Progenitor cell of endocrine pancreas (in vitro differentiated cells): ENCODE data around the gene MKNK1. TPM values are rescaled to one million over a fixed set of nuclear protein-coding genes. Genes with fewer than 3 reads are reported as not detected.

Experiments used
- DNase-seq: peaks from one replicate; pipeline ENCODE4 v3.0.0; 2021; ENCODE audit warnings: low spot score; ENCODE audit not compliant: unreplicated experiment
- H3K27ac Mint-ChIP-seq: 2 replicates; pipeline ENCODE4 v1.8.0; 2021; ENCODE audit warnings: mild to moderate bottlenecking, moderate library complexity, mixed read lengths
- H3K27me3 Mint-ChIP-seq: 2 replicates; pipeline ENCODE4 v1.8.0; 2021; ENCODE audit warnings: mixed read lengths
- H3K36me3 Mint-ChIP-seq: 2 replicates; pipeline ENCODE4 v1.8.0; 2022; ENCODE audit warnings: mixed read lengths; ENCODE audit not compliant: insufficient read depth
- H3K4me1 Mint-ChIP-seq: 2 replicates; pipeline ENCODE4 v1.8.0; 2021; ENCODE audit warnings: low read depth, mixed read lengths
- H3K4me3 Mint-ChIP-seq: 2 replicates; pipeline ENCODE4 v1.8.0; 2021; ENCODE audit warnings: low read depth, mild to moderate bottlenecking, moderate library complexity, mixed read lengths
- H3K9me3 Mint-ChIP-seq: 2 replicates; pipeline ENCODE4 v1.8.0; 2021; ENCODE audit warnings: low read depth, mixed read lengths
- total RNA-seq: library from RNA; stranded (reverse); gene quantifications from 2 replicates; pipeline ENCODE4 v1.2.1, GENCODE V29; 2021
- TF ChIP-seq, protein P1 (sequence below): fragments of 200-600 bp; sonication (generic); IDR thresholded peaks from one replicate; pipeline ENCODE4 v1.5.0; 2021; ENCODE audit warnings: antibody characterized with exemption, mild to moderate bottlenecking; ENCODE audit not compliant: unreplicated experiment

Gene MKNK1
- total RNA-seq, 1 donor from 2014 or later: 29.3 TPM

DNA sequence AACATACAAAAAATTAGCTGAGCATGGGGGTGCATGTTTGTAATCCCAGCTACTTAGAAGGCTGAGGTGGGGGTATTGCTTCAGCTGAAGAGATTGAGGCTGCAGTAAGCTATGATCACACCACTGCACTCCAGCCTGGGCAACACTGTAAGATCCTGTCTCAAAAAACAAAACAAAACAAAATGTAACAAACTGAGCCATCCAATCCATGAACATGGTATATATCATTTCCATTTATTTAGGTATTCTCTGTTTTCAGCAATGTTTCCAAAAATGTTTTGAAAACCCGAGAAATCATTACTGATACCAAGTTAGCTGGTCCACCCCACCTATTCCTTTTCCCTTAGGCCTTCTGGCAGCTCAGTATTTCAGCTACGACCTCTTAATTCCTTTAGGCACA is 45.7 kb upstream of the MKNK1 start:
- H3K36me3 Mint-ChIP-seq: peaks cover 46% of the 10 kb centered on the region
- H3K4me1 Mint-ChIP-seq: no peaks in the 10 kb centered on the region
- no peaks in the 10 kb centered on the region for H3K27me3 Mint-ChIP-seq
- H3K9me3 Mint-ChIP-seq: peaks cover 6% of the 10 kb centered on the region
- no peak overlapping the region for H3K4me3 Mint-ChIP-seq
- TF ChIP-seq, protein P1, sequence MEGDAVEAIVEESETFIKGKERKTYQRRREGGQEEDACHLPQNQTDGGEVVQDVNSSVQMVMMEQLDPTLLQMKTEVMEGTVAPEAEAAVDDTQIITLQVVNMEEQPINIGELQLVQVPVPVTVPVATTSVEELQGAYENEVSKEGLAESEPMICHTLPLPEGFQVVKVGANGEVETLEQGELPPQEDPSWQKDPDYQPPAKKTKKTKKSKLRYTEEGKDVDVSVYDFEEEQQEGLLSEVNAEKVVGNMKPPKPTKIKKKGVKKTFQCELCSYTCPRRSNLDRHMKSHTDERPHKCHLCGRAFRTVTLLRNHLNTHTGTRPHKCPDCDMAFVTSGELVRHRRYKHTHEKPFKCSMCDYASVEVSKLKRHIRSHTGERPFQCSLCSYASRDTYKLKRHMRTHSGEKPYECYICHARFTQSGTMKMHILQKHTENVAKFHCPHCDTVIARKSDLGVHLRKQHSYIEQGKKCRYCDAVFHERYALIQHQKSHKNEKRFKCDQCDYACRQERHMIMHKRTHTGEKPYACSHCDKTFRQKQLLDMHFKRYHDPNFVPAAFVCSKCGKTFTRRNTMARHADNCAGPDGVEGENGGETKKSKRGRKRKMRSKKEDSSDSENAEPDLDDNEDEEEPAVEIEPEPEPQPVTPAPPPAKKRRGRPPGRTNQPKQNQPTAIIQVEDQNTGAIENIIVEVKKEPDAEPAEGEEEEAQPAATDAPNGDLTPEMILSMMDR: no peak
- no peak for DNase-seq
- H3K27ac Mint-ChIP-seq: no peak overlapping the region

DNA sequence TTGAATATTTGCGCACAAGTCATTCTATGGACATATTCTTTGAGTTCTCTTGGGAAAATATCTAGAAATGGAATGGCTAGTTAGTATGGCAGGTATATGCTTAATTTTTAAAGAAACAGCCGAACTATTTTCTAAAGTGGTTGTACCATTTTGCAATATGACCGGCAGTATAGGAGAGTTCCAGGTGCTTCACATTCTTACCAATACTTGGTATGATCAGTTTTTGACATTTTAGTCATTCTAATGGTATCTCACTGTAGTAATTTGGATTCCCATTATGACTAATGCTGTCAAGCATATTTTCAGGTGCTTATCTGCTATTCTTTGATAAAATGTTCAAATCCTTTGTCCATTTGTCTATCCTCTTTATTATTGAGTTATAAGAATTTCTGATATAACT is 43.5 kb upstream of the MKNK1 start:
- DNase-seq: no peak
- no peak overlapping the region for H3K27ac Mint-ChIP-seq
- H3K27me3 Mint-ChIP-seq: no peaks in the 10 kb centered on the region
- no peaks in the 10 kb centered on the region for H3K4me1 Mint-ChIP-seq
- peaks cover 43% of the 10 kb centered on the region for H3K36me3 Mint-ChIP-seq
- no peak overlapping the region for H3K4me3 Mint-ChIP-seq
- TF ChIP-seq, protein P1: no peak
- peaks cover 6% of the 10 kb centered on the region for H3K9me3 Mint-ChIP-seq

DNA sequence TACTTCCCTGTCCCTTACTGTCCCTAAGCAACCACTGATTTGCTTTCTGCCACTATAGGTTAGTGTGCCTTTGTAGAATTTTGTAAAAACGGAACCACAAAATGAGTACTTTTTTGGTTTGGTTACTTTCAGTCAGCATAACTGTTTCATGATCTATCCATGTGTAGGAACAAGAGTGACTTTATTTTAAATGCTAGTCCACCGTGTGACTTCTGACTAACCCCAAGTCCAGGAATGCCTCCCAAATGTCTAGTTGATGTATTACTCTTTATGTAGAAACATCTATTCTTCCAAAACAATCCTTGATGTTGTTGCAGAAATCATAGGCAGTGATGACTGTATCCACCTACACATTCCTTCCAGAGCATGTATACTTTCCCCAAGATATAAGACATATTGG is 42.8 kb upstream of the MKNK1 start:
- Mint-ChIP-seq H3K27ac (no peak overlapping the region), H3K4me1 (no peaks in the 10 kb centered on the region), H3K36me3 (peaks cover 43% of the 10 kb centered on the region), H3K9me3 (peaks cover 6% of the 10 kb centered on the region), H3K4me3 (no peak overlapping the region), H3K27me3 (no peaks in the 10 kb centered on the region)
- TF ChIP-seq, protein P1: no peak
- no peak for DNase-seq

DNA sequence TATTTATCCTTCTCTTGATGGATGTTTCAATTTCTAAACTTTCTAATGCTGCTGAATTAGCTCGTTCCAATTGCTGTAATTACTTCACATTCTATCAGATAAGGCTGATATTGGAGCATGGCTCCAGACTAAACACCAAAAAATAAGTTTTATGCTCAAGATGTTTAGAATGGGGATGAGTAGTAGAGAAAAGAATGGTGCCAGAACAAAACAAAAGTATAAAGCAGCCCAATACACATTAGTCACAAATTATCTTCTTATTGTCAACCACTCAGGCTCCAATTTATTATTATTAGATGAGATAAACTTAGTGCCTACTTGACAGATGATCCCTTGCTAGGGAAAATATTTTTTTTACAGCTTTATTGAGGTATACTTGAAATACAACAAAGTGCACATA is 42.3 kb upstream of the MKNK1 start:
- peaks cover 44% of the 10 kb centered on the region for H3K36me3 Mint-ChIP-seq
- DNase-seq: no peak
- TF ChIP-seq, protein P1: no peak
- H3K4me1 Mint-ChIP-seq: no peaks in the 10 kb centered on the region
- no peak overlapping the region for H3K27ac Mint-ChIP-seq
- peaks cover 6% of the 10 kb centered on the region for H3K9me3 Mint-ChIP-seq
- no peaks in the 10 kb centered on the region for H3K27me3 Mint-ChIP-seq
- H3K4me3 Mint-ChIP-seq: no peak overlapping the region

DNA sequence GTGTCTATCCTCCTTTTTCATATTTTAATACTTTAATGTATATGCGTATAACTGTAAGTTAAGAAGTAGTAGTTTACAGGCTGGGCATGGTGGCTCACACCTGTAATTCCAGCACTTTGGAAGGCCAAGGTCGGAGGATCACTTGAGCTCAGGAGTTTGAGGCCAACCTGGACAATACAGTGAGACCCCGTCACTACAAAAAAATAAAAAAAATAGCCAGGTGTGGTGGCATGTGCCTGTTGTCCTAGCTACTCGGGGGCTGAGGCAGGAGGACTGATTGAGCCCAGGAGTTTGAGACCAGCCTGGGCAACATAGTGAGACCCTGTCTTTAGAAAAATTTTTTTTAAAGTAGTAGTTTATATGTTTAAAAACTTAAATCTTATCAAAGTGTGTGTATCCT is 41.7 kb upstream of the MKNK1 start:
- Mint-ChIP-seq H3K27ac (no peak overlapping the region), H3K9me3 (peaks cover 6% of the 10 kb centered on the region), H3K27me3 (no peaks in the 10 kb centered on the region), H3K36me3 (peaks cover 42% of the 10 kb centered on the region), H3K4me1 (no peaks in the 10 kb centered on the region), H3K4me3 (no peak overlapping the region)
- TF ChIP-seq, protein P1: no peak
- no peak for DNase-seq
